DMS 273 (cell line): ENCODE measurements around the gene ABCA12.
"Not testable (repeated sequence)": the region's sequence is repeated elsewhere in the genome, so short reads cannot be mapped to it uniquely, and the experiment has no call there.

Experiments
- DNase-seq: peaks from one replicate; lab custom pipeline; 2025; ENCODE audit not compliant: unreplicated experiment; lab: John Stamatoyannopoulos, UW

Gene ABCA12, protein sequence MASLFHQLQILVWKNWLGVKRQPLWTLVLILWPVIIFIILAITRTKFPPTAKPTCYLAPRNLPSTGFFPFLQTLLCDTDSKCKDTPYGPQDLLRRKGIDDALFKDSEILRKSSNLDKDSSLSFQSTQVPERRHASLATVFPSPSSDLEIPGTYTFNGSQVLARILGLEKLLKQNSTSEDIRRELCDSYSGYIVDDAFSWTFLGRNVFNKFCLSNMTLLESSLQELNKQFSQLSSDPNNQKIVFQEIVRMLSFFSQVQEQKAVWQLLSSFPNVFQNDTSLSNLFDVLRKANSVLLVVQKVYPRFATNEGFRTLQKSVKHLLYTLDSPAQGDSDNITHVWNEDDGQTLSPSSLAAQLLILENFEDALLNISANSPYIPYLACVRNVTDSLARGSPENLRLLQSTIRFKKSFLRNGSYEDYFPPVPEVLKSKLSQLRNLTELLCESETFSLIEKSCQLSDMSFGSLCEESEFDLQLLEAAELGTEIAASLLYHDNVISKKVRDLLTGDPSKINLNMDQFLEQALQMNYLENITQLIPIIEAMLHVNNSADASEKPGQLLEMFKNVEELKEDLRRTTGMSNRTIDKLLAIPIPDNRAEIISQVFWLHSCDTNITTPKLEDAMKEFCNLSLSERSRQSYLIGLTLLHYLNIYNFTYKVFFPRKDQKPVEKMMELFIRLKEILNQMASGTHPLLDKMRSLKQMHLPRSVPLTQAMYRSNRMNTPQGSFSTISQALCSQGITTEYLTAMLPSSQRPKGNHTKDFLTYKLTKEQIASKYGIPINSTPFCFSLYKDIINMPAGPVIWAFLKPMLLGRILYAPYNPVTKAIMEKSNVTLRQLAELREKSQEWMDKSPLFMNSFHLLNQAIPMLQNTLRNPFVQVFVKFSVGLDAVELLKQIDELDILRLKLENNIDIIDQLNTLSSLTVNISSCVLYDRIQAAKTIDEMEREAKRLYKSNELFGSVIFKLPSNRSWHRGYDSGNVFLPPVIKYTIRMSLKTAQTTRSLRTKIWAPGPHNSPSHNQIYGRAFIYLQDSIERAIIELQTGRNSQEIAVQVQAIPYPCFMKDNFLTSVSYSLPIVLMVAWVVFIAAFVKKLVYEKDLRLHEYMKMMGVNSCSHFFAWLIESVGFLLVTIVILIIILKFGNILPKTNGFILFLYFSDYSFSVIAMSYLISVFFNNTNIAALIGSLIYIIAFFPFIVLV (N-terminal part only)

DNA sequence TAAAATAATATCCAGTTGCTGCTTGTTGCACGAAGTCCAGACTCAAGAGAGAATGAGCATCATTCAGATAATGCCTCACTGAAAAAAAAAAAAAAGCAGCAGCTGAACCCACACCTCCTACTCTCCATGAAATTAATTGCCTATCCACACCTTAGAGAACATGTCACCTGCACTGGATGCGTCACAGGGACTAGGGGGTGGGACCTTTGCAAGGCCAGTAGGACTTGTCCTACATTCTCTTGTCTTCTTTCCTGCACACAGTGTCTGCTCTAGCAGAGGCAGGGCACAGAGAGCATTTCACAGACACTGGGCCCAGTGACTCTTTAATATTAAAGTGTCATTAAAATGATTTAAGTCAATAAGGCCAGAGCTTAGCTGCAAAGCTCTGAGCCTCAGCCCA, at the start of gene ABCA12:
TSS of gene ABCA12 (minus strand) at position 148 of the 400 bp plus-strand sequence. CDS start 418 bp downstream, outside the sequence.
- DNase-seq: no peak

GRCh38 chr2:215188078-215188477, 49.7 kb upstream of the ABCA12 start:
- no peak for DNase-seq

DNA sequence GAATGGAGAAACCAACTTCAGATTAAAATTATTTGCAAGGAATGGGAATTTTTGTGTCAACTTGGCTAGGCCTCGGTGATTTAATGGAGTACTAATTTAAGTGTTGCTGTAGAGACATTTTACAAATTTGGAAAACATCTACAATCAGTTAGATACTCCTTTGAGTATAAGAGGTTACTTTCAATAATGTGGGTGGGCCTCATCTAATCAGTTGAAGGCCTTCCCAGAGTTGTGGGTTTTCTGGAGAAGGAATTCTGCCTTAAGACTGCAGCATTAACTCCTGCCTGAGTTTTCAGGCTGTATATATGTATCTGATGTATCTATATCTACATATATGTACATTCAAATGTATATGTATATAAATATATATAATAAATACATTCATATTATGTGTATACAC, 47.6 kb upstream of the ABCA12 start:
- DNase-seq: no peak

- peak; percentile 37 for DNase-seq
These were observed 39.7 kb upstream of the ABCA12 start for GRCh38 chr2:215178121-215178520.

DNA sequence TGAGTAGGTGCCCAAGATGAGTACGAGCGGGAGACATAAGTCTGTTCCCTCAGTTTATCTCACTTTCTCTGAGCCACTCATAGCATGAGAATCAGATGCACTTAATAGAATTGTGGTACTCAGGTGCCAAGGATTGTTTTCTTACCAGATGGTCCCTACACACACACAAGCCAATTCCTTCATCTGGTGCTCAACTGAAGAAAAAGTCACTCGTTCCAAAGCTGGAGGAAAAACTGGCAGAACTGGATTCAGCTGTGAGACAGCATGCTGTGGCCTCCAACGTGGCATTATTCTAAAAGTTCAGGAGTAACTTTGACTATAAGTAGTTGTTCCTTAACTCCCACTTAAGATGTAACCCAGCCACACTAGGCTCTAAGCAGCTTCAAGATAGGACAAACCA, 33.4 kb upstream of the ABCA12 start:
- peak; percentile 54 for DNase-seq

GRCh38 chr2:215171151-215171550, 32.7 kb upstream of the ABCA12 start:
- peak; percentile 34 for DNase-seq

DNA sequence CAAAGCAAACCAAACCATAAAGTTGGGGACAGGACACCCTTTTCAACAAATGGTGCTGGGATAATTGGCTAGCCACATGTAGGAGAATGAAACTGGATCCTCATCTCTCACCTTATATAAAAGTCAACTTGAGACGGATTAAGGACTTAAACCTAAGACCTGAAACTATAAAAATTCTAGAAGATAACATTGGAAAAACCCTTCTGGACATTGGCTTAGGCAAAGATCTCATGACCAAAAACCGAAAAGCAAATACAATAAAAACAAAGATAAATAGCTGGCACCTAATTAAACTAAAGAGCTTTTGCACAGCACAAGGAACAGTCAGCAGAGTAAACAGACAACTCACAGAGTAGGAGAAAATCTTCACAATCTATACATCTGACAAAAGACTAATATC, 28.1 kb upstream of the ABCA12 start:
- DNase-seq: not testable (repeated sequence)

- DNase-seq: not testable (repeated sequence)
These were observed 24.9 kb upstream of the ABCA12 start for GRCh38 chr2:215163319-215163718.

GRCh38 chr2:215161301-215161829, 22.9 kb upstream of the ABCA12 start:
- no peak for DNase-seq

- no peak for DNase-seq
These were observed 21.7 kb upstream of the ABCA12 start for GRCh38 chr2:215160081-215160480.

- DNase-seq: no peak
These were observed 18.0 kb upstream of the ABCA12 start for GRCh38 chr2:215156453-215156852.

DNA sequence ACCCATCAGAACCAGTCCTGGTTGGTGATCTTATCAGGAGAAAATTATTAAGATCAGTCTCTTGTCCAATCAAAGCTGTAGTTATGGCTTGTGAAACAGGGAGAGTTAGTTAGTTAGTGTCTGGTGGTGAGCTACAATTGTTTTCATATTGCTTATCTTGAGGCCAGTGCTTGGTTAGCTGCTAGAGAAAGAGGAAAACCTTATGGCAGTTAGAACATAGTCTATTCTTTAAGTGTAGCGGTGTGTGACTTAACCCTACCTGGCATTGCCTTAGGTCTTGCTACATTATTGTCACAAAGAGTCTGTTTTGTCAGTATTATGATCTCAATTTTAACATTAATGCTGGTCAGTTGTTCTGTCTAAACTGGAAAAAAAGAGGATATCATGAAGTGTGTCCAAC, 11.5 kb upstream of the ABCA12 start:
- no peak for DNase-seq

DNA sequence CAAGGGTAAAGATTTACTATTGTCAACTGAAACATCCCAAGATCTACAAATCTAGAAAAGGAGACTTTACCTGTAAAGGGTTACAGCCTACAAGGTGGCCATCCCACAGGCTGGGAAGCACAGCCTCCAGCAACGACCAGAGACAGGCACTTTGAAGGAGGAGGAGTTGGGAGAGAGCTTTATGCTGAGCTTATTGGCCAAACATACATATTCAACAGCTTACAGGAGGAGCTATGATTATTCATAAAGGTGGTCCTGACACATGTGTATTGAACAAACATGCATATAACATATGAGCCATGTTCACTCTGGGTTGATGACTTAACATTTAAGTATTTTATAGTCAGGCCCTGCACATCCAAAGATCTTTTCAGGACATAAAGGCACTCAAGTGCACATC, 11.1 kb upstream of the ABCA12 start:
- DNase-seq: no peak

DNA sequence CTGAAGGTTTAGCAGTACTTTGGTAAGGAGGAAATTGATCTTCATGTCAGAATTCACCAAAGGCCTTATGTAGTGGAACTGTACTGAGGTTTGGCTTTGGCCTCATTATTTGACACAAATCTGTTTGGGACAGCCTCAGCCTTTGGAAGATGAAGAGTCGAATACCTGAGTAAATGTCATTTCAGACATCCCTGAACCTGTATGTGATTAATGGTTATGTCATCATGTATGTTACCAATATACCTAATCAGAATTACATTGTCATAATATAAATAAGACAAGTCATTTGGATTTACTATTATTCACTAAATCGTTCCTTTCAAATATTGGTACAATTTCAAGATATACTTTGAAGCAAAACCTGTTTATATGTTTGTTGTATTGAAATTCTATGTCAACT, 10.6 kb upstream of the ABCA12 start:
- DNase-seq: no peak

- DNase-seq: no peak
These were observed 7.2 kb upstream of the ABCA12 start for GRCh38 chr2:215145611-215146010.

GRCh38 chr2:215144106-215144875, 5.9 kb upstream of the ABCA12 start:
- DNase-seq: peak; percentile 35

- DNase-seq: peak; percentile 26
These were observed 5.0 kb upstream of the ABCA12 start for GRCh38 chr2:215143458-215143857.

GRCh38 chr2:215141706-215142105, 3.3 kb upstream of the ABCA12 start:
- no peak for DNase-seq

DNA sequence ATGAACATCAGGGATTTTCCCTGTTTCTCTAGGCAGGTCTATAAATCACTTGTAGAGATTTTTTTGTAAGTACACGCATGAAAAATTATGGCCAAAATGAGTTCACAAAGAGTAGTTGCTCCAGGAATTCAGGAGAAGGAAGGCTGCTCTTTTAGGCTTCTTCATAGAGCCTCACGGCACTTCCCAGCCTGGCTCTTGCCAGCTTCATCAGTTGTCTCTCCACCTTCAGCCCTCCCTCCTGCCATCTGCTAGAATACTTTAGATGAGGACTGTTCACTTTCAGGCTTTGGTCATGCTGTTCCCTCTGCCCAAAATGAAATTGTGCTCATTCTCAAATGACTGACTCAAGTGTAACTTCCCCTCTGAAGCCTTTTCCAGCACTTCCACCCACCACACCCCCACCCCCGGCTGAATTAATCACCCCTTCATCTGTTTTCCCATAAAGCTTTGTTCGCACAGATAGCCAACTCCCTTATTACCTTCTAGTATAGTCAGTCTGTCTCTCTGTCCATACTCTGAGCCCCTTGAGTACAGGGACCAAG, 1.8 kb upstream of the ABCA12 start:
- DNase-seq: peak; percentile 68

GRCh38 chr2:215137741-215138340, 585 bp downstream of the ABCA12 start:
- peak; percentile 73 for DNase-seq
